DND-41 (cell line): ENCODE data around the gene PLD1.

Experiments
- ATAC-seq: fragments of 200-7000 bp; cut with Tn5 transposase; 3 replicates; pipeline ENCODE4 v1.9.1; 2021; ENCODE audit warnings: low read depth; ENCODE audit not compliant: insufficient read depth
- DNase-seq: peaks from one replicate; pipeline ENCODE4 v3.0.0-alpha.2; 2020
- H2AFZ ChIP-seq: 2 replicates; pipeline ENCODE4 v1.6.0; 2012; ENCODE audit warnings: low read depth, low read length
- H3K27ac ChIP-seq: 2 replicates; pipeline ENCODE4 v1.5.1; 2012; ENCODE audit warnings: low read length, inconsistent platforms
- H3K27me3 ChIP-seq: fragments of 200-600 bp; sonication (generic); 2 replicates; pipeline ENCODE4 v1.6.0; 2012; ENCODE audit warnings: low read length, mild to moderate bottlenecking, inconsistent platforms; ENCODE audit not compliant: insufficient read depth, poor library complexity
- H3K36me3 ChIP-seq: 2 replicates; pipeline ENCODE4 v1.5.1; 2012; ENCODE audit warnings: low read length, inconsistent platforms; ENCODE audit not compliant: insufficient read depth
- H3K4me1 ChIP-seq: 2 replicates; pipeline ENCODE4 v1.5.1; 2012; ENCODE audit warnings: mild to moderate bottlenecking, low read length; ENCODE audit not compliant: insufficient read depth
- H3K4me2 ChIP-seq: 2 replicates; pipeline ENCODE4 v1.6.0; 2012; ENCODE audit warnings: mild to moderate bottlenecking, moderate library complexity, low read length, inconsistent platforms; ENCODE audit not compliant: insufficient read depth
- H3K4me3 ChIP-seq, 2 experiments: fragments of 200-600 bp in 1 of 2; shearing (Covaris generic) in 1 of 2; 2 replicates each; pipeline ENCODE4 v1.5.1; 2012 to 2016; ENCODE audit warnings: inconsistent platforms in 2 of 2, low read length in 2 of 2, mild to moderate bottlenecking in 2 of 2, low read depth in 1 of 2, moderate library complexity in 1 of 2
- H3K79me2 ChIP-seq: 2 replicates; pipeline ENCODE4 v1.6.0; 2012; ENCODE audit warnings: low read length, inconsistent platforms; ENCODE audit not compliant: insufficient read depth
- H3K9ac ChIP-seq: 2 replicates; pipeline ENCODE4 v1.6.0; 2012; ENCODE audit warnings: low read depth, mild to moderate bottlenecking, inconsistent platforms, low read length, moderate library complexity
- H3K9me3 ChIP-seq: 2 replicates; pipeline ENCODE4 v1.5.1; 2012; ENCODE audit warnings: low read length, moderate library complexity, mild to moderate bottlenecking, inconsistent platforms; ENCODE audit not compliant: insufficient read depth, severe bottlenecking
- H4K20me1 ChIP-seq: 2 replicates; pipeline ENCODE4 v1.6.0; 2012; ENCODE audit warnings: low read length; ENCODE audit not compliant: insufficient read depth
- CTCF ChIP-seq: IDR thresholded peaks from 2 replicates; pipeline ENCODE4 v1.5.1; 2012; ENCODE audit warnings: borderline replicate concordance, low read length, moderate library complexity, mild to moderate bottlenecking; ENCODE audit not compliant: poor library complexity, severe bottlenecking; ENCODE audit errors: extremely low read depth
- EZH2 ChIP-seq: IDR thresholded peaks from 3 replicates; pipeline ENCODE4 v1.6.1; 2012; ENCODE audit warnings: borderline replicate concordance, low read depth, mild to moderate bottlenecking, moderate library complexity, low read length, inconsistent platforms; ENCODE audit not compliant: severe bottlenecking

PLD1 gene

DNA sequence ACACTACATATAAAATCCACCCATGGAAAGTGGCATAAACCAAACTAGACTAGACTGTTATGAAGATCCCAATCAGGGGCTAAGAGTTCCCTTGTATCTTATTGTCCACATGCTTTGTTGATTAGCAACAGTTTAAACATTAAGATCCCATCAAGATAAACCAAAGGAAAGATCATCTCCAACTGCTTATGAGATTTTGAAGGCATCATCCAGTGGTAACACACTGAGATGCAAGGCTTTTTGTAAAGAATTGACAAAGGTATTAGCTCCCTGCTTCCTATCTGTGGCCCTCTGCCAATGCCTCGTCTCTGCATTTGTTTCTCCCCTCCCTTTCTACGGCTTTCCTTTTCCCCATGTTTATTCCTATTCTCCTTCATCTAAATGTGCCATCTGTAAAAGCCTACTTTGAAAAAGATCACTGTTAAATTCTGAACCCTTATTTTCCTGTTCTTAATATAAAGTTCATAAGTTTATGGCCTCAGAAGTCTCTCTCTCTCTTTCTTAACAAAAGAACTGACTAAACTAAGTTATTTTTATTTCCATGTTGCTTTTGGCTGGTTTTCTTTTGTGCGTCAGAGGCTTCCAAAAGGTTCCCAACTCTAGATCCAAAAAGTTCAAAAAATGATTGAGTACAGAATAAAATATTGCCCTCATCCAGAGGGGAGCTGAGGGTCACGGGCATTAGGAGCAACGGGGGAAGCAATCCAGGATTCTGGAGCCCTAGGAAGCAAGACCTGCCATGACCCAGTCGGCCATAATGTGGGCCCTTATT, 5.5 kb downstream of the PLD1 start:
- Histone ChIP-seq H3K27ac (no peak overlapping the region), H3K9me3 (no peaks in the 10 kb centered on the region), H2AFZ (no peak overlapping the region), H3K27me3 (no peaks in the 10 kb centered on the region), H3K4me1 (no peaks in the 10 kb centered on the region), H3K4me3 (no peak overlapping the region), H3K9ac (no peak overlapping the region), H3K4me2 (no peak overlapping the region), H3K79me2 (no peaks in the 10 kb centered on the region), H3K36me3 (no peaks in the 10 kb centered on the region), H4K20me1 (no peaks in the 10 kb centered on the region)
- TF ChIP-seq EZH2 (no peak), CTCF (no peak)
- DNase-seq (no peak), ATAC-seq (no peak)

DNA sequence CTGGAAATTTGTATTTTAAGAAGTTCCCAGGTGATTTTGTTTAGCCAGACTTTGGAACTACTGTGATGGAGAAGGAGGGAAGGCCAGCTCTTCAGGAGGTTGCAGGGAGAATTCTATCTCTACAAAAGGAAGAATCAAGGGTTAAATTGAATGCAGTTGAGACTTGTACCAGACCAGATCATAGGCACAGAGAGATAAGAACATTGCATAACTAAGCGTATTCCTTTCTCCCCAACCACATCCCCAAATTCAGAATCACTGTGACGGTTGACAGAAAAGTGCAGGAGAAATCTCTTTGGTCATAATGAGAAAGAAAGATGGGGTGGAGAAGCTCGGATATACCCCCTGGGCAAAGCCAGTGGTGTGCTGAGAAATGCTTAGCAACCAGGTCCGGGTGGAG, 7.2 kb downstream of the PLD1 start:
- Histone ChIP-seq H4K20me1 (no peaks in the 10 kb centered on the region), H3K4me2 (no peak overlapping the region), H3K4me1 (no peaks in the 10 kb centered on the region), H2AFZ (no peak overlapping the region), H3K9ac (no peak overlapping the region), H3K27ac (no peak overlapping the region), H3K79me2 (no peaks in the 10 kb centered on the region), H3K36me3 (no peaks in the 10 kb centered on the region), H3K27me3 (no peaks in the 10 kb centered on the region), H3K9me3 (no peaks in the 10 kb centered on the region), H3K4me3 (no peak overlapping the region)
- DNase-seq: no peak
- no peak for TF ChIP-seq EZH2
- TF ChIP-seq CTCF: no peak
- ATAC-seq: no peak

DNA sequence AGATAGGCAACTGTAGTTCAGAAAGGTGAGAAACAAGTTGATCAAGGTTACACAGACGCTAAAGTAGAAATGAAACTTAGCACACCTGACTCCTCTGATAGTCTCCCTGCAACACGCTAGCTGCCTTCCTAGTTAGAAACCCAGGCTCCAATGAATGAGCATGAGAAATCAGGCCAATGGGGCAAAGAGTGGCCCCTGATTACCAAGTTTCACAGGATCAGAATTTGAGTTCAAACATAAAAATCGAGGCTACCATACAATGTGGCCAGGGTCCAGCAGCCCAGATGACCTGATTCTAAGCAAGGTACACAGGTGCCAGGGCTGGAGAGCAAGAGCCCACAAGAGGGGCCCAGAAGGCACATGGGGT, 7.7 kb downstream of the PLD1 start:
- no peak for TF ChIP-seq EZH2
- TF ChIP-seq CTCF: no peak
- Histone ChIP-seq H3K27me3 (no peaks in the 10 kb centered on the region), H3K9me3 (no peaks in the 10 kb centered on the region), H3K9ac (no peak overlapping the region), H3K4me3 (no peak overlapping the region), H4K20me1 (no peaks in the 10 kb centered on the region), H3K4me1 (no peaks in the 10 kb centered on the region), H3K4me2 (no peak overlapping the region), H3K27ac (no peak overlapping the region), H3K36me3 (no peaks in the 10 kb centered on the region), H3K79me2 (no peaks in the 10 kb centered on the region), H2AFZ (no peak overlapping the region)
- ATAC-seq: no peak
- no peak for DNase-seq
